IMR-90 (cell line): ENCODE results near the gene SLX4IP. TPM values are rescaled to one million over a fixed set of nuclear protein-coding genes. Genes with fewer than 3 reads are reported as not detected.

ENCODE experiments used
- ATAC-seq: fragments of 200-7000 bp; cut with Tn5 transposase; 2 replicates; pipeline ENCODE4 v1.9.1; 2020; ENCODE audit warnings: low read depth, mild to moderate bottlenecking, moderate library complexity
- BruUV-seq: library from RNA; stranded (reverse); fragments of 400-500 nt; replicated peaks from 2 replicates; lab custom pipeline; 2021; lab: Mats Ljungman, UMichigan
- CTCF ChIA-PET: fragments of 300-600 bp; formaldehyde crosslinking; extraction: SDS; loops from one replicate; lab custom pipeline; 2021; ENCODE audit warnings: antibody characterized with exemption; lab: Yijun Ruan, JAX
- POLR2A ChIA-PET: fragments of 300-600 bp; sonication (Branson Sonifier 250); formaldehyde crosslinking; loops from one replicate; lab custom pipeline; 2022; ENCODE audit warnings: antibody characterized with exemption; ENCODE audit not compliant: unreplicated experiment; lab: Charles Lee
- DNase-seq: peaks from one replicate; pipeline ENCODE4 v3.0.0; 2013
- H2AFZ ChIP-seq: replicated peaks from 2 replicates; pipeline ENCODE3; 2013; ENCODE audit warnings: low read length, mild to moderate bottlenecking; ENCODE audit not compliant: poor library complexity
- H2AK5ac ChIP-seq: 2 replicates; pipeline ENCODE4 v1.6.1; 2013; ENCODE audit warnings: low read depth, low read length, inconsistent platforms
- H2AK9ac ChIP-seq: replicated peaks from 2 replicates; pipeline ENCODE3; 2013; ENCODE audit warnings: mild to moderate bottlenecking, low read depth, low read length, moderate library complexity; ENCODE audit not compliant: poor library complexity
- H2BK120ac ChIP-seq: 2 replicates; pipeline ENCODE4 v1.6.1; 2013; ENCODE audit warnings: low read depth, low read length, inconsistent platforms
- H2BK15ac ChIP-seq: 3 replicates; pipeline ENCODE4 v1.6.1; 2013; ENCODE audit warnings: low read depth, low read length, inconsistent platforms
- H2BK20ac ChIP-seq: 2 replicates; pipeline ENCODE4 v1.6.1; 2013; ENCODE audit warnings: low read depth, mild to moderate bottlenecking, inconsistent platforms, low read length, moderate library complexity
- H2BK5ac ChIP-seq: 2 replicates; pipeline ENCODE4 v1.6.1; 2013; ENCODE audit warnings: mild to moderate bottlenecking, low read depth, low read length, inconsistent platforms; ENCODE audit not compliant: poor library complexity, severe bottlenecking
- H3K14ac ChIP-seq: replicated peaks from 2 replicates; pipeline ENCODE4 v1.6.1; 2013; ENCODE audit warnings: low read depth, low read length, inconsistent platforms
- H3K18ac ChIP-seq: 2 replicates; pipeline ENCODE4 v1.6.1; 2013; ENCODE audit warnings: low read depth, low read length, control low read depth
- H3K23ac ChIP-seq: 2 replicates; pipeline ENCODE4 v1.6.1; 2013; ENCODE audit warnings: low read depth, low read length, inconsistent platforms
- H3K27ac ChIP-seq: 2 replicates; pipeline ENCODE4 v1.5.1; 2013; ENCODE audit warnings: mild to moderate bottlenecking, control low read depth, low read length; ENCODE audit not compliant: insufficient read depth
- H3K27me3 ChIP-seq: 2 replicates; pipeline ENCODE4 v1.6.1; 2013; ENCODE audit warnings: low read length; ENCODE audit not compliant: control insufficient read depth, insufficient read depth
- H3K36me3 ChIP-seq: 2 replicates; pipeline ENCODE4 v1.6.1; 2013; ENCODE audit warnings: low read length, mixed read lengths; ENCODE audit not compliant: control insufficient read depth, insufficient read depth
- H3K4ac ChIP-seq: 2 replicates; pipeline ENCODE4 v1.6.1; 2013; ENCODE audit warnings: low read depth, low read length, inconsistent platforms
- H3K4me1 ChIP-seq: 2 replicates; pipeline ENCODE4 v1.6.1; 2013; ENCODE audit warnings: low read length, mixed read lengths; ENCODE audit not compliant: control insufficient read depth, insufficient read depth
- H3K4me2 ChIP-seq: 2 replicates; pipeline ENCODE4 v1.6.1; 2013; ENCODE audit warnings: low read depth, mild to moderate bottlenecking, control low read depth, low read length, moderate library complexity
- H3K4me3 ChIP-seq: 2 replicates; pipeline ENCODE4 v1.5.1; 2013; ENCODE audit warnings: low read depth, mild to moderate bottlenecking, control low read depth, low read length, moderate library complexity; ENCODE audit not compliant: insufficient read depth
- H3K56ac ChIP-seq: 2 replicates; pipeline ENCODE4 v1.6.1; 2013; ENCODE audit warnings: low read length, inconsistent platforms; ENCODE audit not compliant: insufficient read depth; ENCODE audit errors: extremely low read depth
- H3K79me1 ChIP-seq, 2 experiments: 2 replicates each; pipeline ENCODE4 v1.6.1; 2013; ENCODE audit warnings: low read length in 2 of 2, inconsistent platforms in 1 of 2, low read depth in 1 of 2
- H3K9ac ChIP-seq: 2 replicates; pipeline ENCODE4 v1.6.1; 2013; ENCODE audit warnings: low read depth, low read length, control low read depth
- H3K9me1 ChIP-seq: 2 replicates; pipeline ENCODE4 v1.6.1; 2013; ENCODE audit warnings: low read length, inconsistent platforms; ENCODE audit not compliant: insufficient read depth
- H3K9me3 ChIP-seq: 2 replicates; pipeline ENCODE4 v1.6.1; 2013; ENCODE audit warnings: low read length; ENCODE audit not compliant: control insufficient read depth, insufficient read depth
- H4K20me1 ChIP-seq: 2 replicates; pipeline ENCODE4 v1.6.1; 2013; ENCODE audit warnings: low read length, inconsistent platforms; ENCODE audit not compliant: insufficient read depth
- H4K5ac ChIP-seq: 2 replicates; pipeline ENCODE4 v1.6.1; 2013; ENCODE audit warnings: mild to moderate bottlenecking, low read depth, low read length, control low read depth
- H4K8ac ChIP-seq, 2 experiments: 2 replicates each; pipeline ENCODE4 v1.6.1; 2013; ENCODE audit warnings: low read depth in 2 of 2, low read length in 2 of 2, control low read depth in 1 of 2, inconsistent platforms in 1 of 2
- H4K91ac ChIP-seq: 2 replicates; pipeline ENCODE4 v1.6.1; 2013; ENCODE audit warnings: low read depth, low read length, inconsistent platforms; ENCODE audit not compliant: insufficient read depth
- CEBPB ChIP-seq: IDR thresholded peaks from 2 replicates; pipeline ENCODE4 v1.6.1; 2012; ENCODE audit warnings: low read depth, low read length, improper control_type of control experiment
- CHD1 ChIP-seq: IDR thresholded peaks from 2 replicates; pipeline ENCODE4 v1.6.1; 2012; ENCODE audit warnings: low read depth, low read length, improper control_type of control experiment
- FOS ChIP-seq: fragments of 150-350 bp; IDR thresholded peaks from 2 replicates; pipeline ENCODE4 v1.6.1; 2016; ENCODE audit warnings: low read depth, low read length
- RFX5 ChIP-seq: IDR thresholded peaks from 2 replicates; pipeline ENCODE4 v1.8.0; 2012; ENCODE audit warnings: low read depth, mild to moderate bottlenecking, low read length, moderate library complexity
- WGBS, 2 experiments: methylation state at CpG; one replicate each; pipeline versions ENCODE4 v1.1.5 to v1.1.7; 2013; ENCODE audit warnings: missing lambda C conversion rate in 2 of 2; ENCODE audit not compliant: insufficient read length in 1 of 2; ENCODE audit errors: extremely low coverage in 2 of 2; 5-methylcytosine and 5-hydroxymethylcytosine counted together
- dilution Hi-C: fragments of 300-500 bp; cut with HindIII; formaldehyde crosslinking; loops from one replicate; pipeline ENCODE4 v1.14.3; 2018; ENCODE audit warnings: low sequenced_read_pairs; ENCODE audit not compliant: unreplicated experiment
- in situ Hi-C: fragments of 300-500 bp; cut with MboI; formaldehyde crosslinking; loops from 3 replicates; pipeline ENCODE4 v1.14.3; 2019; ENCODE audit warnings: low sequenced_read_pairs, inconsistent platforms, mixed read lengths
- intact Hi-C: fragments of 100-400 bp; cut with micrococcal nuclease; formaldehyde crosslinking; loops from 2 replicates; pipeline ENCODE4 v1.10.0; 2022
- polyA plus RNA-seq, 3 experiments: library from polyadenylated mRNA; depleted of rRNA; stranded (reverse); fragments of >200 nt; gene quantifications; 2 replicates each; pipeline ENCODE4 v1.2.3, GENCODE V29; 2012; ENCODE audit warnings: low replicate concordance in 1 of 3
- total RNA-seq: library from RNA; depleted of rRNA; stranded (reverse); fragments of >200 nt; gene quantifications from 2 replicates; pipeline ENCODE4 v1.2.3, GENCODE V29; 2012
- TF ChIP-seq, protein P1 (sequence below): fragments of 150-350 bp; IDR thresholded peaks from 2 replicates; pipeline ENCODE4 v1.6.1; 2016; ENCODE audit warnings: low read depth, mild to moderate bottlenecking, low read length, moderate library complexity, borderline replicate concordance

The SLX4IP gene
- total and polyA plus RNA-seq, 2 of the 4 experiments (the other 2 are of a cell fraction) = 1.3 to 5.9 TPM

- dilution Hi-C loops = no loop called here
- no TSS peak for BruUV-seq
- no peak overlapping the region for H3K27ac ChIP-seq
Observed at GRCh38 chr20:10429443-10429981, 5.6 kb upstream of the SLX4IP start.

More at GRCh38 chr20:10429443-10429981, 5.6 kb upstream of the SLX4IP start:
- no peaks in the 10 kb centered on the region for H3K36me3 ChIP-seq
- WGBS, 2 experiments = 88% methylated on average over 3 of the region's 5 CpGs; no CpG with 5 or more reads in 1 of the 2 experiments
- no peak overlapping the region for H3K4ac ChIP-seq
- no peak overlapping the region for H2AFZ ChIP-seq
- no peak overlapping the region for H2AK5ac ChIP-seq
- H3K4me1 ChIP-seq = peaks cover 2% of the 10 kb centered on the region; the same call in 1 of the 2 replicates
- H2AK9ac ChIP-seq = no peak overlapping the region
- H3K56ac ChIP-seq = no peak overlapping the region
- peaks cover 30 to 67% of the 10 kb centered on the region in 2 experiments for H3K79me1 ChIP-seq
- no peak overlapping the region for H4K91ac ChIP-seq
- no peak overlapping the region for H2BK20ac ChIP-seq
- no peak overlapping the region for H3K14ac ChIP-seq
- H2BK120ac ChIP-seq = no peak overlapping the region
- H3K23ac ChIP-seq = no peak overlapping the region
- DNase-seq (no peak), ATAC-seq (no peak)
- ChIA-PET POLR2A (no interaction called here), CTCF (interaction anchor here (1.7 kb wide), 1 partner anchor 451 kb away, joined by 6 read pairs; no protein-coding TSS in a partner anchor)
- peaks cover 8% of the 10 kb centered on the region; the same call in 1 of the 2 replicates for H4K20me1 ChIP-seq
- intact Hi-C loops (no loop called here), in situ Hi-C loops (loop anchor here (5.0 kb wide), 1 partner anchor 452 kb away; no protein-coding TSS in a partner anchor)
- H3K9ac ChIP-seq = no peak overlapping the region
- no peaks in the 10 kb centered on the region for H3K9me3 ChIP-seq
- no peaks in the 10 kb centered on the region for H3K9me1 ChIP-seq
- H2BK5ac ChIP-seq = no peak overlapping the region
- no peaks in the 10 kb centered on the region for H3K27me3 ChIP-seq
- H4K5ac ChIP-seq = no peak overlapping the region
- H3K4me3 ChIP-seq = no peak overlapping the region
- TF ChIP-seq FOS (no peak), RFX5 (no peak), CEBPB (no peak), CHD1 (no peak)
- TF ChIP-seq, protein P1, sequence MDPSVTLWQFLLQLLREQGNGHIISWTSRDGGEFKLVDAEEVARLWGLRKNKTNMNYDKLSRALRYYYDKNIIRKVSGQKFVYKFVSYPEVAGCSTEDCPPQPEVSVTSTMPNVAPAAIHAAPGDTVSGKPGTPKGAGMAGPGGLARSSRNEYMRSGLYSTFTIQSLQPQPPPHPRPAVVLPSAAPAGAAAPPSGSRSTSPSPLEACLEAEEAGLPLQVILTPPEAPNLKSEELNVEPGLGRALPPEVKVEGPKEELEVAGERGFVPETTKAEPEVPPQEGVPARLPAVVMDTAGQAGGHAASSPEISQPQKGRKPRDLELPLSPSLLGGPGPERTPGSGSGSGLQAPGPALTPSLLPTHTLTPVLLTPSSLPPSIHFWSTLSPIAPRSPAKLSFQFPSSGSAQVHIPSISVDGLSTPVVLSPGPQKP = no peak
- H3K4me2 ChIP-seq = no peak overlapping the region
- no peak overlapping the region for H3K18ac ChIP-seq
- H2BK15ac ChIP-seq = no peak overlapping the region
- no peak overlapping the region for H4K8ac ChIP-seq
